Stimulated activated CD8-positive, alpha-beta memory T cell treated with anti-CD3 and anti-CD28 coated beads, Interleukin-15, amount 100 ng/mL, for 1 hour (primary cell): Measurements from ENCODE around the gene APIP.
A peak's percentile ranks its signal among the peaks of the same experiment; 100 is the strongest.

ENCODE experiments used
- DNase-seq: peaks from one replicate; pipeline ENCODE4 v3.0.0-alpha.2; 2020; ENCODE audit warnings: low read depth

Gene APIP

DNA sequence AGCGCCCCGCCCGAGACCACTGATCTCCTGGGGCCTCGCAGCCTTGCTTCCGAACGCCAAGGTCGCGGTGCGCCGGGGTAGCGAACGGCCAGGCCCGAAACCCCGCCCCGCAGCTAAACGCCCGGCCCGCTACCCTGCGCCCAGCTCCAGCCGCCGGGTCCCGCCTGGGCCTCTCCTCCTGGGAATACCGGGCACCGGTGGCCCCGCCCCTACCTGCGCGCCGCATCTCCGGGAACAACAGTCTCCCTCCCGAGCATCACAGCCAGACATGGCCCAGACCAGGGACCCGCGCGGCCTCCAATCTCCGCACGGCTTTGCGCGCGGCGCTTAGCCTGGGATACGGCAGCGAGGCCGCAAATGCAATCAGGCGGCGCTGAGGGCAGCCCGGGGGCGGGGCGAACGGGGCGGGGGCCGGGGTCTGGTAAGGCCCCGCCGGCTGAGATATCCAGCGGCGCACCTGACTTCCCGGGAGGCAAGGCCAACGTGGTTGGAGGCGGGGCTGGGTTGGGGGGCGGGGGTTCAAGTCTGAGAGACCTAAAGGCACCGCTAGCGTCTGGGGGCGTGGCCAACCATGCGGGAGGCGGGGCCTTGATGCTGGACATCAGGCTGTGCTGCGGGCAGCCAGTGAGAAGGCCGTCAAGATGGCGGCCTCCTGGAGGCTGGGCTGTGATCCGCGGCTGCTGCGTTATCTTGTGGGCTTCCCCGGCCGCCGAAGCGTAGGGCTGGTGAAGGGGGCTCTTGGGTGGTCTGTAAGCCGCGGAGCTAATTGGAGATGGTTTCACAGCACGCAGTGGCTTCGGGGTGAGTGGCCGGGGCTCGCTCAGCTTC, at the start of gene APIP, which contains the start of gene PDHX:
Gene APIP, minus strand, starts transcription at position 365 of the 828 bp plus-strand sequence. Its CDS starts 95 bp downstream, at position 270.
Gene PDHX, plus strand, starts transcription at position 604 of the 828 bp plus-strand sequence. Its CDS starts 38 bp downstream, at position 642.
- DNase-seq, result peak; percentile 88

DNA sequence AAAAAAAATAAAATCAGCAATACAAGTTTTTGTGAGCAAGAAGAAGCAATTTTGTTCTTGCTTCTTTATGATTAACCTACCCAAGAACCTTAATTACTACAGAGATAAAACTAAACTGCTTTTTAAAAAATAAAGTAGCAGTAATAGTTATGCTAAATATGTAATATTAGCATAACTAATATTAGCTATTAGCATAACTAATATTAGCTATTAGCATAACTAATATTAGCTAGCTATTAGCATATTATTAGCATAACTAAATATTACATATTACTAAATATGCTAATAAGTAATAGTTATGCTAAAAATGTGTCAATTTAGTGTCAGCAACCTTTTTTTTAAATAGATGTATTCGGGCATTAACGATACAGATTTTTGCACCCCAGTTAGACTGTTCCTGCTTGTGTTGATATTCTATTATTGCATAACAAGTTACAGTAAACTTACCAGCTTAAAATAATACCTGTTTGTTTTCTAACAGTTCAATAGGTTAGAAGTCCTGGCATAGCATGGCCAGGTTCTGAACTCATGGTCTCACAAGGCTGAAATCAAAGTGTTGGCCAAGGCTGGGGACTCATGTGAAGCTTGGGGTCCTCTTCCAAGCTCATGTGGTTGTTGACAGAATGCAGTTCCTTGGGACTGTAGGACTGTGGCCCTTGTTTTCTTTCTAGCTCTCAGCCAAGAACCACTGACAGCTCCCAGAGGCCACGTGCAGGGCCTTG, 48.6 kb upstream of the APIP start:
- DNase-seq, result no peak

GRCh38 chr11:34963351-34963750, 47.2 kb upstream of the APIP start:
- DNase-seq, result no peak

DNA sequence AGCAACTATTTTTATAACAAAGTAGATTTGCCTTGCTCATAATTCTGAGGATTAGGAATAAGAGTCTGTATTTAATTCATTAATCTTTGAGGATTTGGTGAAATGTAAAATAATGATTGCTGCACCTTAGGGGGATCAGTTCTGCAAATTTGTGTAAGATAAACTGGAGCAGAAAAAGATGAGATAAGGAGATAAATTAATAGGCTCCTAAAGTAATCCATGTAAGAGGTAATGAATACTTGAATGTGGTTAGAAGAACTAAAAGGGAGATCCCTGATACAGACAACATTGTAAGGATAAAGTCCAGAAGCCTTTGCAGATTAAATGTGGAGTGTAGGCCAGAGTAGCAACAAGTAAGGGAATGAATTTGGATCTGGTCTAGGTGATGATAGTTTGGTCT, 45.9 kb upstream of the APIP start:
- no peak for DNase-seq

GRCh38 chr11:34960277-34960676, 44.1 kb upstream of the APIP start:
- DNase-seq, result no peak

DNA sequence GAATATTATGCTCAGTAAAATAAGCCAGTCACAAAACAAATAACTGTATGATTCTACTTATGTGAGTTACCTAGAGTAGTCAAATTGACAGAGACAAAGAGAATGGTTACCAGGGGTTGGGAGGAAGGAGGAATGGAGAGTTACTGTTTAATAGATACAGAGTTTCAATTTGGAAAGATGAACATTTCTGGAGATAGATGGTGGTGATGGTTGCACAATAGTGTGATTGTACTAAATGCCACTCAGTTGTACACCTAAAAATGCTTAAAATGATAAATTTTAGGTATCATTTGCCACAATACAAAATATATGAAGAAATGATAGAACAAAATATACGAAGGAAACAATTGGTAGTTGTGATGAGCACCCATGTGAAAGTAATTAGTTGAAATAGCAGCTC, 43.6 kb upstream of the APIP start:
- DNase-seq, result no peak

GRCh38 chr11:34957606-34958005, 41.4 kb upstream of the APIP start:
- no peak for DNase-seq

DNA sequence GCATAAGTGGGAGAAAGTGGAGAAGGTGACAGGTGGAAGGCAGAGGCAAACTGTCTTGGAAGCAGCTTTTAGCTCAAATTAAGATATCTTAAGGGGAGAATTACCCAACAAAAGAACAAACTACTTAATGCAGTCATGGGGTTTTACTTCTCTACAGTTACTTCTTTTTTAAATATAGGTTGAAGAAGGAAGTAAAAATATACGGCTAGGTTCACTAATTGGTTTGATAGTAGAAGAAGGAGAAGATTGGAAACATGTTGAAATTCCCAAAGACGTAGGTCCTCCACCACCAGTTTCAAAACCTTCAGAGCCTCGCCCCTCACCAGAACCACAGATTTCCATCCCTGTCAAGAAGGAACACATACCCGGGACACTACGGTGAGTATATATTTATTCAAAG, 41.0 kb upstream of the APIP start:
- no peak for DNase-seq

DNA sequence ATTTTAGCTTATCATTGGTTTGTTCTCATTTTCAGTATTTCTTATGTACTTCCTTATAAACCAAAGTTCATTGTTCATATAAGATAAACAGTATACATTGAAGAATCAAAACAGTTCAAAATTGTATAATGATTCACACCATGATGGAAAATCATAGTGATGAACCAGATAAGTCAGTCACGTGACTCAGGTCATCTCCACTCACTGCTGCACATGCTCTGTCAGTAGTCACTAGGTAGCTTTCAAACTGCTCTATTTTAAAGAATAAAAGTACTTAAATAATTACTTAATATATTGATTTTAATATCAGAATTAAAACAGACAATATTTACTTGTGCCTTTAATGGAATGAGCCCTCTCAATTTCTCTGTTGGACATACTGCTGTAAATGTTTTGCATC, 37.8 kb upstream of the APIP start:
- no peak for DNase-seq

- DNase-seq, result no peak
Observed at GRCh38 chr11:34948696-34949095, 32.5 kb upstream of the APIP start.

DNA sequence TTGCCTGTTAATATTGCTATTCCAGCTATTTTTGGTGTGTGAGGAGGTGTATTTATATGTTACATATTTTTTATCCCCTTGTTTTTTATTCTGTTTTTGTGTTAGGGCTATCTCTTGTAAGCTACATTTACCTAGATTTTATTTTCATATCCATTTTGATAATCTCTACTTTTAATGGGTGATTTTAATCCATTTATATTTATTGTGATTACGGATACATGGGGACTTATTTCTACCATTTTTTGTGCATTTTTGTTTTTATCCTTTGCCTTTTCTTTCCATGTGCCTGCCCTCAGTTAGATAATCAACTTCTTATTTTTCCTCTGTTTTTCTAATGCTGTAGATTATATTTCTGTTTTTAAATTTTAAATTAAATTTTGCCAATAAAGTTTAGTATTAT, 28.5 kb upstream of the APIP start:
- no peak for DNase-seq

DNA sequence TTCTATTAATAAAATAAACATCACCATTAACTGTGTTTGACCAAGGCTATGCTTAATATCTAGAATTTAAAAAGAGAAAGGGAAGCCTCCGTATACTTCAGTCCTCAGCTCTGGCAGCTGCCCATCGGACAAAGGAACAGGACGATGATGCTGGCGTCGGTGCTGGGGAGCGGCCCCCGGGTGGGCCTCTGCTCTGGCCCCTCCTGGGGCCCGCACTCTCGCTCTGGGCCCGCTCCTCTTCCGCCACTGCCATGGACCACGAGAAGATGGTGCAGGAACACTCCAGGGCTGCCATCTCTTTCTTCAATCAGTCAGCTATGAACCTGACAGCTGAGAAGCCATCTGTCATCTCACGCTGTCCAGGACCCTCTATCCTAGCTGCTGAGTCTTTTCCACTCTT, 25.5 kb upstream of the APIP start:
- DNase-seq, result no peak

DNA sequence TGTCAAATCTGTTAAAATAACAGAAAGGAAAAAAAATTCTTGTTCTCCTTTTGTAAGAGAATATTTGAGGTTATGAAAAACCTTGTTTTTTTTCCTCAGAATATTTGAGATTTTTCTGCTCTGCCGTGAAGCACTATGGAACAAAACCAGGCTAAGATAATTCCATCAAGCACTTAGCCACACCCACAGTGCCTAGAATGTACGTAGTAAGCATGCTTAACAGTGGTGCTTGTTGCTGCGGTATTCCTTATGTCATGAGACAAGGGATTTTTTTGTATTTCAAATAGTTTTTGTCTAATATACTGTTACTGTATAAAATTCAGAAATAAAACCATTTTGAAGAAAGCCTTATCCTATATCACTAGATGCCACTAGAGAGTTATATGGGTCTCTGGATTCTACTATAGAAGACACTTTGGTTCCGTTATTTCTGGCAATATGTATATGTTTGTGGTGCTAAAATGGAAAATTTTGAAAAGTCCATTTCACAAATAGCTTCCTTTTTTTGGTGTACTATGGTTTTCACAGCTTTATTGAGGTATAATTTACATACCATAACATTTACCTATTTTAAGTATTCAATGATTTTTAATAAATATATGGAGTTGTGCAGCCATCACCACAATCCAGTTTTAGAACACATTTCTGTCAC, 24.0 kb upstream of the APIP start:
- no peak for DNase-seq

GRCh38 chr11:34938611-34939010, 22.4 kb upstream of the APIP start:
- DNase-seq, result no peak

DNA sequence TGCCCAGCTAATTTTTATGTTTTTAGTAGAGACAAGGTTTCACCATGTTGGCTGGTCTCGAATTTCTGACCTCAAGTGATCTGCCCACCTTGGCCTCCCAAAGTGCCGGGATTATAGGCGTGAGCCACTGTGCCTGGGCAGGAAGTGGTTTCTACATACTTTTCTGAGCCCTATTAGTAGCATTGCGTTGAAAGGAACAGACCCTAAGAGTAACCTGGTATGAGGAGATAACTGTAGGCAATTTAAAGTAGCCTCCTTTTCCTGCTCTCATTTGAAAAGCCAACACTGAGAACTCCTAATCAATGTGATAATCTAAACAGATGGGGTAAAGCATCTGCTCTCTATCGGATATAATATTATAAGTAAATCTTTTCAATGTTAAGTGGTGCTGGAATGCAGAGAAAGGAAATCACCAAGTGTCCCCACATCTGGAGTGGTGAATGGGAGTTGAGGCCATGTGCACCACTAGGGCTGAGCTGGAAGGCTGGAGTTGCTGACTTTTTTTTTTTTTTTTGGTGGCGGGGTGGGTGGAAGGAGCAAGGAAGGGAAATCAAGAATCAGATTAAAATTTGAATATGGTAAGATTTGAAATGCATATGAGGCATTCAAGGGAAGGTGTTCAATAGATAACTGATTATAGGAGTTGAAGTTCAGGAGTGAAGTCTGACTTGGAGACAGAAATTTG, 20.9 kb upstream of the APIP start:
- DNase-seq, result no peak

DNA sequence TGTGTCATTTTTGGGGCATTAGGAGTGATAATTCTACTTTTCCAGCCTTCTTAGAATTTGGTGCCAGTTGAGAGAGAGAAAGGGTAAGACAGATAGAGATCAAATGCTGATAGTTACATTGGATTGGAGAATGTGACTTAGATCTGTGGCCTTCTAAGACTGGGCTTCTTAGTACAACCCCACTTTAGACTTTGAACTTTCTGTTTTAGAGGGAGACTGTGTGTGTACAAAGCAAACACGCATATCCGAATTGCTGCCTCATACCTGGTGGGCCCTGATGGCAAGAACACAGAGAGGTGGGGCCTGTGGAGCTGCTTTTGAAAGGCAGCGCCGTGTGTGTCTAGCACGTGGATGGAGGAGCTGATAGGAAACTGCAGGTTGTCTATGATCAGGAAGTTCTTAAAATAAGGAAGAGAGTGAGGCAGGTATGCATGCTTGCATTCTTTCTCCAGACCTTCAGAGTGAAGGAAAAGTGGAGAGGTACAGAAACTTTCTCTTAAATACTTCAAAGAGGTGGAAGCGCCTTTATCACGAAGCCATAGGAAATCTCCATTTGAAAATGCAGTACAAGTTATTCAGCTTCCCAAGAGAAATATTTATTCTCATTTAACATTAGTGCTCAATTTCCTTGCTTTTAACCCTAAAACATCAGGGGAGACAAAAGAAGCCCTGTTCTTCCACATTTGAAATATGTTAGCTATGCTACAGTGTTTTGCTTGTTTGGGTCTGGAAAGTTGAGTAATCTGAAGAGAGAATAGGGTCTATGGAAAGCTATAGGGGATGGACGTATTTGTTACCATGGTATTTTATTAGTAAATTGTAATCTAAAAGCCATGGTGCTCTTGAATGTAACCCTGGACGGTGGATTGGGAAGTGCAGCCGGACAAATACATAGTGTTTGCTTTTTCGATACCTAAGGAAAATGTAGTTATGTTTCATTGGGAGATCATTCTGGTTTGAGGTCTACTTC, 13.9 kb upstream of the APIP start:
- no peak for DNase-seq

- DNase-seq, result no peak
Observed at GRCh38 chr11:34928960-34929680, 12.9 kb upstream of the APIP start.

GRCh38 chr11:34928268-34928959, 12.2 kb upstream of the APIP start:
- no peak for DNase-seq

- DNase-seq, result no peak
Observed at GRCh38 chr11:34926831-34927132, 10.6 kb upstream of the APIP start.
